ENCODE data around the gene OGFOD1.
A peak's percentile ranks its signal among the peaks of the same experiment; 100 is the strongest.

The OGFOD1 gene

DNA sequence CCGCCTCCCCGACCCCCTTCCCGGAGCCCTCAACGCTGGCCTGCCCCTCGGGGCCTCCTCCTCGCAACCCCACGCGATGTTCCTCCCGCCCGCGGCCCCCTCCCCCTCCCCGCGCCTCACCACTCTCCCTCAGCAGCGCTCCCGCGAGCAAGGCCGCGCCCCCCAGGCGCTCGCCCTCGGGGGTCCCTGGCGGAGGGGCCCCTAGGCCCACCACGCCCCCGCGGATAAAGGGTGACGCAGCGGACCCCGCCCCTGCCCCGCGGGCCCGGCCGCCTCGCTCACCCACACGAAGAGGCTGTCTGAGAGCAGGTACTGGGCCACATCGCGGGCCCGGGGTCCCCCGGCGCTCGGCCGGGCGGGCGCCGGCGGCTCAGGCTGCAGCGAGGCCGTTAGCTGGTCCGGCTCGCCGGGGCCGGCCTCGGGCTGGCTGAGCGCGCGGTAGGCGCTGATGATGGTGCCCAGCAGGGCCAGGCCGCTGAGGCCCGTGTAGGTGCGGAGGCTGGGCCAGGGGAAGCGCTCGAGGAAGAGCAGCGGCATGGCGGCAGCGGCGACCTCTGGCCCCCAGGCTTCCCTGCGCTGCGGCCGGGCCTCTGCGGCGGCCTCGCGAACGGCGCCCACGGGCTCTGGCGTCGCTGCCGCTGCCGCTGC lies 26.4 kb upstream of the OGFOD1 start:
- Histone ChIP-seq H3K27ac (ENCODE audit: poor library complexity, severe bottlenecking) (peak overlapping the region; percentile 53), H3K9me3 (ENCODE audit: severe bottlenecking) (no peaks in the 10 kb centered on the region), H3K36me3 (ENCODE audit: low read depth) (peaks cover 3% of the 10 kb centered on the region; the same call in 1 of the 2 replicates), H3K27me3 (ENCODE audit: insufficient read depth, poor library complexity, severe bottlenecking) (no peaks in the 10 kb centered on the region), H3K4me1 (ENCODE audit: insufficient read depth, poor library complexity, severe bottlenecking) (peaks cover 10% of the 10 kb centered on the region), H3K4me3 (ENCODE audit: severe bottlenecking) (peak overlapping the region; percentile 98)
- ATAC-seq (ENCODE audit: low read depth) (peak; percentile 26), DNase-seq (ENCODE audit: low spot score) (no peak)
- no peak for TF ChIP-seq CTCF (IDR thresholded peaks at IDR 0.05; ENCODE audit: poor library complexity, severe bottlenecking)

DNA sequence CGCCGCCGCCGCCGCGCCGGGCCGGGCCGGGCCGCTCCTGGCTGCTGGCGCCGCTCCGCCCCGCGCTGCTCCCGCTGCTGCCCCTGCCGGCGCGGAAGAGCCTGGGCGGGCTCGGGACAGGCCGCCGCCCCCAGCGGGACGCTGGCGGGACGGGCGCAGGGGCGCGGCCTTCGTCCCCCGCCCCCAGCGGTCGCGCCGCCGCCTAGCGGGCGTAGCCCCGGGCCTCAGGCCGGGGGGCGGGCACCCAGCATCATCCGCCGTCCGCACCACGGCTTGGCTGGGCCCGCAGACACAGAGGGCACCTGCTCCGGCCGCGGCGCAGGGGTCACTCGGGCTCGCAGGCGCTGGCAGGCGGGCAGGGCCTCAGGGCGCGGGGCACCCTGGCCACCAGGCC lies 25.9 kb upstream of the OGFOD1 start, which contains the start of gene AMFR:
Gene AMFR, minus strand, starts transcription at position 107 of the 394 bp plus-strand sequence. CDS start 218 bp downstream, outside the sequence.
- peak within 1 kb of the TSS; percentile 53 for H3K27ac ChIP-seq (ENCODE audit: poor library complexity, severe bottlenecking)
- DNase-seq (ENCODE audit: low spot score), result no peak
- peak within 1 kb of the TSS; percentile 98 for H3K4me3 ChIP-seq (ENCODE audit: severe bottlenecking)
- TF ChIP-seq CTCF (IDR thresholded peaks at IDR 0.05; ENCODE audit: poor library complexity, severe bottlenecking), result peak; percentile 71
- peak; percentile 89 for ATAC-seq (ENCODE audit: low read depth)
- H3K27me3 ChIP-seq (ENCODE audit: insufficient read depth, poor library complexity, severe bottlenecking), result no peaks in the 10 kb centered on the region
- peaks cover 8% of the 10 kb centered on the region for H3K36me3 ChIP-seq (ENCODE audit: low read depth)
- peaks cover 9% of the 10 kb centered on the region for H3K4me1 ChIP-seq (ENCODE audit: insufficient read depth, poor library complexity, severe bottlenecking)
- no peaks in the 10 kb centered on the region for H3K9me3 ChIP-seq (ENCODE audit: severe bottlenecking)

DNA sequence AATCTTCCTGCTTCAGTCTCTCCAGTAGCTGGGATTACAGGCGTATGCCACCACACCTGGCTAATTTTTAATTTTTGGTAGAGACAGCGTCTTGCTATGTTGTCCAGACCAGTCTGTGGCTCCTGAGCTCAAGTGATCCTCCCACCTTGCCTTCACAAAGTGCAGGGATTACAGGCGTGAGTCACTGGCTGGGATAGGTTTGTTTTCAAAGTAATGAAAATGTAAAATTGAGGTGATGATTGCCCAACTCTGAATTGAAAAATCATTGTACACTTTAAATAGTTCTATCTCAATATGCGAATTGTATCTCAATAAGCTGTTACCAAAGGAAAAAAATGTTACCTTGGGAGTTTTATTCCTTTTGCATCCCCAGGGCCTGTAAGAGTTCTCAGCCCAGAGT lies 24.8 kb upstream of the OGFOD1 start:
- no peak overlapping the region for H3K4me3 ChIP-seq (ENCODE audit: severe bottlenecking)
- peak; percentile 49 for ATAC-seq (ENCODE audit: low read depth)
- H3K9me3 ChIP-seq (ENCODE audit: severe bottlenecking), result no peaks in the 10 kb centered on the region
- H3K27ac ChIP-seq (ENCODE audit: poor library complexity, severe bottlenecking), result peak overlapping the region; percentile 53
- H3K4me1 ChIP-seq (ENCODE audit: insufficient read depth, poor library complexity, severe bottlenecking), result peaks cover 9% of the 10 kb centered on the region
- peaks cover 19% of the 10 kb centered on the region for H3K36me3 ChIP-seq (ENCODE audit: low read depth)
- no peaks in the 10 kb centered on the region for H3K27me3 ChIP-seq (ENCODE audit: insufficient read depth, poor library complexity, severe bottlenecking)
- TF ChIP-seq CTCF (IDR thresholded peaks at IDR 0.05; ENCODE audit: poor library complexity, severe bottlenecking), result no peak
- DNase-seq (ENCODE audit: low spot score), result no peak

- no peak for TF ChIP-seq CTCF (IDR thresholded peaks at IDR 0.05; ENCODE audit: poor library complexity, severe bottlenecking)
- H3K27ac ChIP-seq (ENCODE audit: poor library complexity, severe bottlenecking), result no peak overlapping the region
- no peaks in the 10 kb centered on the region for H3K9me3 ChIP-seq (ENCODE audit: severe bottlenecking)
- H3K4me3 ChIP-seq (ENCODE audit: severe bottlenecking), result no peak overlapping the region
- H3K4me1 ChIP-seq (ENCODE audit: insufficient read depth, poor library complexity, severe bottlenecking), result peaks cover 9% of the 10 kb centered on the region
- H3K27me3 ChIP-seq (ENCODE audit: insufficient read depth, poor library complexity, severe bottlenecking), result no peaks in the 10 kb centered on the region
- no peak for DNase-seq (ENCODE audit: low spot score)
- ATAC-seq (ENCODE audit: low read depth), result no peak
- peaks cover 34% of the 10 kb centered on the region for H3K36me3 ChIP-seq (ENCODE audit: low read depth)
These were observed 23.3 kb upstream of the OGFOD1 start for GRCh38 chr16:56428091-56428490.

GRCh38 chr16:56436258-56436657 lies 15.1 kb upstream of the OGFOD1 start:
- ATAC-seq (ENCODE audit: low read depth) (no peak), DNase-seq (ENCODE audit: low spot score) (no peak)
- peaks cover 86% of the 10 kb centered on the region for H3K36me3 ChIP-seq (ENCODE audit: low read depth)
- H3K4me1 ChIP-seq (ENCODE audit: insufficient read depth, poor library complexity, severe bottlenecking), result no peaks in the 10 kb centered on the region
- no peak overlapping the region for H3K4me3 ChIP-seq (ENCODE audit: severe bottlenecking)
- H3K27me3 ChIP-seq (ENCODE audit: insufficient read depth, poor library complexity, severe bottlenecking), result no peaks in the 10 kb centered on the region
- no peaks in the 10 kb centered on the region for H3K9me3 ChIP-seq (ENCODE audit: severe bottlenecking)
- no peak overlapping the region for H3K27ac ChIP-seq (ENCODE audit: poor library complexity, severe bottlenecking)
- no peak for TF ChIP-seq CTCF (IDR thresholded peaks at IDR 0.05; ENCODE audit: poor library complexity, severe bottlenecking)
